Panc1 (cell line): ENCODE results near the gene FAAP100. TPM values are rescaled to one million over a fixed set of nuclear protein-coding genes. Genes with fewer than 3 reads are reported as not detected.

ENCODE experiments used
- ATAC-seq: fragments of 200-7000 bp; cut with Tn5 transposase; 2 replicates; pipeline ENCODE4 v1.9.1; 2020; ENCODE audit warnings: mild to moderate bottlenecking, moderate library complexity
- BruUV-seq: library from RNA; stranded (reverse); fragments of 400-500 nt; replicated peaks from 2 replicates; lab custom pipeline; 2021; lab: Mats Ljungman, UMichigan
- CTCF ChIA-PET: fragments of 300-600 bp; sonication (Branson Sonifier 250); formaldehyde crosslinking; loops from one replicate; lab custom pipeline; 2022; ENCODE audit warnings: antibody characterized with exemption; lab: Charles Lee
- POLR2A ChIA-PET: fragments of 300-600 bp; sonication (Branson Sonifier 250); formaldehyde crosslinking; loops from one replicate; lab custom pipeline; 2022; ENCODE audit warnings: antibody characterized with exemption; lab: Charles Lee
- DNase-seq: peaks from one replicate; pipeline ENCODE4 v3.0.0-alpha.2; 2010; ENCODE audit warnings: low read depth, low spot score
- H3K27ac ChIP-seq: 2 replicates; pipeline ENCODE4 v1.5.1; 2011; ENCODE audit warnings: mild to moderate bottlenecking, low read length, inconsistent platforms
- H3K27me3 ChIP-seq: fragments of 200-500 bp; sonication (Bioruptor generic); 2 replicates; pipeline ENCODE4 v1.6.0; 2014; ENCODE audit warnings: low read length, inconsistent platforms; ENCODE audit not compliant: control insufficient read depth, insufficient read depth
- H3K36me3 ChIP-seq: fragments of 200-500 bp; sonication (Bioruptor generic); 2 replicates; pipeline ENCODE4 v1.5.1; 2014; ENCODE audit warnings: inconsistent platforms, mild to moderate bottlenecking, low read length, moderate library complexity; ENCODE audit not compliant: control insufficient read depth, insufficient read depth
- H3K4me1 ChIP-seq: 2 replicates; pipeline ENCODE4 v1.5.1; 2011; ENCODE audit warnings: inconsistent platforms, mild to moderate bottlenecking, low read length, moderate library complexity; ENCODE audit not compliant: control insufficient read depth, insufficient read depth
- H3K4me3 ChIP-seq, 2 experiments: 2 replicates each; pipeline ENCODE4 v1.5.1; 2011 to 2012; ENCODE audit warnings: low read depth in 2 of 2, low read length in 2 of 2, mild to moderate bottlenecking in 2 of 2, inconsistent platforms in 1 of 2, moderate library complexity in 1 of 2
- H3K9me3 ChIP-seq: fragments of 200-500 bp; sonication (Bioruptor generic); 2 replicates; pipeline ENCODE4 v1.5.1; 2014; ENCODE audit warnings: low read depth, mild to moderate bottlenecking, inconsistent platforms, low read length, moderate library complexity; ENCODE audit not compliant: control insufficient read depth, insufficient read depth
- POLR2AphosphoS5 ChIP-seq: IDR thresholded peaks from 2 replicates; pipeline ENCODE4 v1.6.1; 2012; ENCODE audit warnings: mild to moderate bottlenecking, low read depth, low read length, moderate library complexity
- SIN3A ChIP-seq: IDR thresholded peaks from 2 replicates; pipeline ENCODE4 v1.6.1; 2012; ENCODE audit warnings: low read depth, mild to moderate bottlenecking, low read length, moderate library complexity, borderline replicate concordance; ENCODE audit not compliant: insufficient read depth
- TCF7L2 ChIP-seq: IDR thresholded peaks from 2 replicates; pipeline ENCODE4 v1.6.1; 2011; ENCODE audit warnings: mild to moderate bottlenecking, low read depth, low read length, inconsistent platforms
- in situ Hi-C: cut with HindIII; loops from 2 replicates; pipeline ENCODE4 v1.10.0; 2016; ENCODE audit warnings: low sequenced_read_pairs, low pct_unique_long_range_greater_than_20kb
- intact Hi-C: fragments of 100-400 bp; cut with micrococcal nuclease; formaldehyde crosslinking; loops from one replicate; pipeline ENCODE4 v1.10.0; 2022; ENCODE audit not compliant: unreplicated experiment
- total RNA-seq: library from RNA; stranded (reverse); gene quantifications from one replicate; pipeline ENCODE4 v1.2.1, GENCODE V29; 2021; ENCODE audit not compliant: unreplicated experiment
- TF ChIP-seq, protein P1 (sequence below): fragments of 450-650 bp; IDR thresholded peaks from 2 replicates; pipeline ENCODE4 v1.5.1; 2017; ENCODE audit warnings: mild to moderate bottlenecking

The FAAP100 gene
- total RNA-seq, 1 experiment from 2014 or later, result 265 TPM

- intact Hi-C loops (no loop called here), in situ Hi-C loops (no loop called here)
- BruUV-seq, result no TSS peak
- Histone ChIP-seq H3K4me3 (peak overlapping the region; percentile 67 to 100), H3K9me3 (no peaks in the 10 kb centered on the region), H3K27me3 (no peaks in the 10 kb centered on the region), H3K4me1 (peaks cover 13% of the 10 kb centered on the region), H3K36me3 (peaks cover 31% of the 10 kb centered on the region), H3K27ac (peak overlapping the region; percentile 87)
- ATAC-seq, result no peak
- DNase-seq, result no peak
- TF ChIP-seq POLR2AphosphoS5 (0 out of 2 replicates have a peak, but pooled peaks have one; percentile 6), TCF7L2 (no peak)
- POLR2A ChIA-PET, result interaction anchor here (0.5 kb wide), 1 partner anchor 118 kb away, joined by 3 read pairs; no protein-coding TSS in a partner anchor
- CTCF ChIA-PET, result no interaction called here
Observed at GRCh38 chr17:81509972-81510784, 42.0 kb downstream of the FAAP100 start.

- BruUV-seq, result no TSS peak
- in situ Hi-C loops (no loop called here), intact Hi-C loops (no loop called here)
- CTCF ChIA-PET, result no interaction called here
- ATAC-seq (no peak), DNase-seq (no peak)
- H3K4me3 ChIP-seq, result peak overlapping the region; percentile 67 to 100
- peak overlapping the region; percentile 87 for H3K27ac ChIP-seq
- H3K4me1 ChIP-seq, result peaks cover 13% of the 10 kb centered on the region
- no peaks in the 10 kb centered on the region for H3K9me3 ChIP-seq
- H3K36me3 ChIP-seq, result peaks cover 31% of the 10 kb centered on the region
- POLR2A ChIA-PET, result interaction anchor here (0.6 to 1.2 kb wide), 3 partner anchors 10 to 114 kb away, joined by 4 to 8 read pairs (median 5); partner anchors contain the start of gene BAHCC1
- no peaks in the 10 kb centered on the region for H3K27me3 ChIP-seq
- TF ChIP-seq TCF7L2, result no peak
- peak; percentile 43 for TF ChIP-seq POLR2AphosphoS5
Observed at GRCh38 chr17:81509207-81509971, 42.8 kb downstream of the FAAP100 start.

- peak overlapping the region; percentile 67 to 100 for H3K4me3 ChIP-seq
Observed at GRCh38 chr17:81508639-81509206, 43.4 kb downstream of the FAAP100 start.

More at GRCh38 chr17:81508639-81509206, 43.4 kb downstream of the FAAP100 start:
- no TSS peak for BruUV-seq
- Histone ChIP-seq H3K27me3 (no peaks in the 10 kb centered on the region), H3K4me1 (peaks cover 13% of the 10 kb centered on the region), H3K9me3 (no peaks in the 10 kb centered on the region), H3K27ac (peak overlapping the region; percentile 87), H3K36me3 (peaks cover 31% of the 10 kb centered on the region)
- TF ChIP-seq SIN3A (peak; percentile 42; the same call in 1 of the 2 replicates), POLR2AphosphoS5 (peak; percentile 90)
- TF ChIP-seq, protein P1, sequence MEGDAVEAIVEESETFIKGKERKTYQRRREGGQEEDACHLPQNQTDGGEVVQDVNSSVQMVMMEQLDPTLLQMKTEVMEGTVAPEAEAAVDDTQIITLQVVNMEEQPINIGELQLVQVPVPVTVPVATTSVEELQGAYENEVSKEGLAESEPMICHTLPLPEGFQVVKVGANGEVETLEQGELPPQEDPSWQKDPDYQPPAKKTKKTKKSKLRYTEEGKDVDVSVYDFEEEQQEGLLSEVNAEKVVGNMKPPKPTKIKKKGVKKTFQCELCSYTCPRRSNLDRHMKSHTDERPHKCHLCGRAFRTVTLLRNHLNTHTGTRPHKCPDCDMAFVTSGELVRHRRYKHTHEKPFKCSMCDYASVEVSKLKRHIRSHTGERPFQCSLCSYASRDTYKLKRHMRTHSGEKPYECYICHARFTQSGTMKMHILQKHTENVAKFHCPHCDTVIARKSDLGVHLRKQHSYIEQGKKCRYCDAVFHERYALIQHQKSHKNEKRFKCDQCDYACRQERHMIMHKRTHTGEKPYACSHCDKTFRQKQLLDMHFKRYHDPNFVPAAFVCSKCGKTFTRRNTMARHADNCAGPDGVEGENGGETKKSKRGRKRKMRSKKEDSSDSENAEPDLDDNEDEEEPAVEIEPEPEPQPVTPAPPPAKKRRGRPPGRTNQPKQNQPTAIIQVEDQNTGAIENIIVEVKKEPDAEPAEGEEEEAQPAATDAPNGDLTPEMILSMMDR, result no peak
- DNase-seq, result no peak
- ChIA-PET POLR2A (interaction anchor here (0.6 to 1.2 kb wide), 8 partner anchors 9 to 273 kb away, joined by 4 to 20 read pairs (median 8); partner anchors contain the start of gene BAHCC1), CTCF (interaction anchor here (0.6 kb wide), 1 partner anchor 80 kb away, joined by 3 read pairs; no protein-coding TSS in a partner anchor)
- ATAC-seq, result peak; percentile 7; the same call in 1 of the 2 replicates
- intact Hi-C loops, result no loop called here
- in situ Hi-C loops, result no loop called here
